Neural cell (in vitro differentiated cells): ENCODE data around the gene SUN1. TPM values are rescaled to one million over a fixed set of nuclear protein-coding genes. Genes with fewer than 3 reads are reported as not detected.

Source experiments
- H2AFZ ChIP-seq: fragments of 200-600, 300-800 bp; sonication (generic), shearing (Covaris generic); 2 replicates; pipeline ENCODE4 v1.6.0; 2014; ENCODE audit warnings: low read depth, mild to moderate bottlenecking, antibody characterized with exemption, low read length, moderate library complexity
- H3F3A ChIP-seq: fragments of 200-600 bp; shearing (Covaris generic); 2 replicates; pipeline ENCODE4 v1.6.1; 2016; ENCODE audit warnings: mild to moderate bottlenecking, moderate library complexity, mixed read lengths, antibody characterized with exemption, low read length; ENCODE audit not compliant: insufficient read depth, poor library complexity, severe bottlenecking
- H3K27ac ChIP-seq: fragments of 200-600, 300-800 bp; sonication (generic), shearing (Covaris generic); 2 replicates; pipeline ENCODE4 v1.5.1; 2014; ENCODE audit warnings: mild to moderate bottlenecking, low read length, moderate library complexity
- H3K27me3 ChIP-seq: fragments of 300-800, 200-600 bp; sonication (generic), shearing (Covaris generic); 2 replicates; pipeline ENCODE4 v1.6.0; 2014; ENCODE audit warnings: mild to moderate bottlenecking, low read depth, low read length, moderate library complexity; ENCODE audit not compliant: insufficient read depth
- H3K36me3 ChIP-seq: fragments of 300-800, 200-600 bp; sonication (generic), shearing (Covaris generic); 2 replicates; pipeline ENCODE4 v1.5.1; 2014; ENCODE audit warnings: mild to moderate bottlenecking, antibody characterized with exemption, low read length, moderate library complexity; ENCODE audit not compliant: insufficient read depth
- H3K4me2 ChIP-seq: fragments of 300-800, 200-600 bp; sonication (generic), shearing (Covaris generic); 2 replicates; pipeline ENCODE4 v1.6.0; 2014; ENCODE audit warnings: mild to moderate bottlenecking, low read length
- H3K4me3 ChIP-seq: fragments of 300-800, 200-600 bp; sonication (generic), shearing (Covaris generic); 2 replicates; pipeline ENCODE4 v1.5.1; 2014; ENCODE audit warnings: mild to moderate bottlenecking, low read length, moderate library complexity
- H3K79me2 ChIP-seq: fragments of 200-600 bp; shearing (Covaris generic); replicated peaks from 2 replicates; pipeline ENCODE4 v1.6.0; 2014; ENCODE audit warnings: mild to moderate bottlenecking, low read length, moderate library complexity; ENCODE audit not compliant: insufficient read depth
- H3K9ac ChIP-seq: fragments of 300-800, 200-600 bp; sonication (generic), shearing (Covaris generic); 2 replicates; pipeline ENCODE4 v1.6.1; 2016; ENCODE audit warnings: mild to moderate bottlenecking, low read length, mixed read lengths
- H3K9me2 ChIP-seq: fragments of 200-600 bp; shearing (Covaris generic); 2 replicates; pipeline ENCODE4 v1.6.1; 2016; ENCODE audit warnings: mild to moderate bottlenecking, low read length, mixed read lengths; ENCODE audit not compliant: insufficient read depth
- H3K9me3 ChIP-seq: fragments of 200-600, 300-800 bp; sonication (generic), shearing (Covaris generic); 2 replicates; pipeline ENCODE4 v1.6.1; 2016; ENCODE audit warnings: mild to moderate bottlenecking, mixed run types, low read length, moderate library complexity, mixed read lengths
- H4K20me1 ChIP-seq: fragments of 200-600 bp; shearing (Covaris generic); 2 replicates; pipeline ENCODE4 v1.6.1; 2016; ENCODE audit warnings: mild to moderate bottlenecking, mixed run types; ENCODE audit not compliant: insufficient read depth
- EP300 ChIP-seq: fragments of 450-650 bp; conservative IDR thresholded peaks from 2 replicates; pipeline ENCODE4 v1.6.1; 2014; ENCODE audit warnings: antibody characterized with exemption, mild to moderate bottlenecking, moderate library complexity; ENCODE audit not compliant: poor library complexity, severe bottlenecking
- EZH2 ChIP-seq: fragments of 200-600, 300-800 bp; shearing (Covaris generic), sonication (generic); IDR thresholded peaks from 2 replicates; pipeline ENCODE4 v1.6.1; 2014; ENCODE audit warnings: antibody characterized with exemption, low read length, borderline replicate concordance, mild to moderate bottlenecking; ENCODE audit not compliant: insufficient read depth, poor library complexity, severe bottlenecking
- MXI1 ChIP-seq: fragments of 450-650 bp; conservative IDR thresholded peaks from 2 replicates; pipeline ENCODE4 v1.6.1; 2014; ENCODE audit warnings: antibody characterized with exemption, mild to moderate bottlenecking; ENCODE audit not compliant: poor library complexity, severe bottlenecking
- POLR2AphosphoS5 ChIP-seq: IDR thresholded peaks from 2 replicates; pipeline ENCODE4 v1.6.1; 2012
- RAD21 ChIP-seq: fragments of 450-650 bp; conservative IDR thresholded peaks from 2 replicates; pipeline ENCODE4 v1.6.1; 2014; ENCODE audit warnings: antibody characterized with exemption, mild to moderate bottlenecking, moderate library complexity
- REST ChIP-seq: IDR thresholded peaks from 2 replicates; pipeline ENCODE4 v1.6.1; 2012; ENCODE audit warnings: borderline replicate concordance
- SMC3 ChIP-seq: fragments of 450-650 bp; conservative IDR thresholded peaks from 2 replicates; pipeline ENCODE4 v1.6.1; 2014; ENCODE audit warnings: antibody characterized with exemption, mild to moderate bottlenecking, moderate library complexity; ENCODE audit not compliant: poor library complexity
- TAF1 ChIP-seq: IDR thresholded peaks from 2 replicates; pipeline ENCODE4 v1.6.1; 2012; ENCODE audit warnings: low read depth
- polyA plus RNA-seq: library from polyadenylated mRNA; depleted of rRNA; stranded (reverse); fragments of >200 nt; gene quantifications from 2 replicates; pipeline ENCODE4 v1.2.3, GENCODE V29; 2014
- TF ChIP-seq, protein P1 (sequence below): fragments of 450-650 bp; IDR thresholded peaks from 2 replicates; pipeline ENCODE4 v1.5.1; 2014; ENCODE audit warnings: antibody characterized with exemption, mild to moderate bottlenecking, moderate library complexity; ENCODE audit not compliant: poor library complexity, severe bottlenecking

SUN1 gene
- polyA plus RNA-seq, 1 donor from 2014 or later, result 309 TPM

DNA sequence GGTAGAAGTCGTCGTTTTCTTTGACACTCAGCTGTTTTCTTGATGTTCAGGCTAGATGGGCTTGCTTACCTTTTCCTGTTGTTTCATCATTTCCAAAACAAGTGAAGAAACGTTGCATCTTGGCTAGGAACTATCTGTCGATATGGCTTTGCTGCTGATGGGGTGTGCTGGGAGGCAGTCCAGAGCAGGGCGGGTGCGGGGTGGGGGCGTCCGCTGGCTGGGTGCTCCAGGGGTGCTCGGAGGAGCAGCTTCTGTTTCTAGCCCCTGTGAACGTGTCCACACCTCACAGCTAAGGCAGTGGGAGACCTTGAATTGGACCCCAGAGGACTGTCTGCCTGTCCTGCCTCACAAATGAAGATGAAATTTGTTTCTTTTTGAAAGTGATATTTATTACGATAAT, 7.6 kb upstream of the SUN1 start:
- Histone ChIP-seq H3F3A (no peaks in the 10 kb centered on the region), H3K4me3 (no peak overlapping the region), H3K4me2 (no peak overlapping the region), H3K9me2 (no peaks in the 10 kb centered on the region), H4K20me1 (no peaks in the 10 kb centered on the region), H3K79me2 (peaks cover 71% of the 10 kb centered on the region), H3K27me3 (no peaks in the 10 kb centered on the region), H2AFZ (no peak overlapping the region), H3K36me3 (no peaks in the 10 kb centered on the region), H3K9ac (no peak overlapping the region), H3K9me3 (no peaks in the 10 kb centered on the region), H3K27ac (no peak overlapping the region)
- TF ChIP-seq EZH2 (no peak), SMC3 (no peak), POLR2AphosphoS5 (no peak), TAF1 (no peak), MXI1 (no peak), EP300 (no peak), RAD21 (no peak), REST (no peak)
- TF ChIP-seq, protein P1, sequence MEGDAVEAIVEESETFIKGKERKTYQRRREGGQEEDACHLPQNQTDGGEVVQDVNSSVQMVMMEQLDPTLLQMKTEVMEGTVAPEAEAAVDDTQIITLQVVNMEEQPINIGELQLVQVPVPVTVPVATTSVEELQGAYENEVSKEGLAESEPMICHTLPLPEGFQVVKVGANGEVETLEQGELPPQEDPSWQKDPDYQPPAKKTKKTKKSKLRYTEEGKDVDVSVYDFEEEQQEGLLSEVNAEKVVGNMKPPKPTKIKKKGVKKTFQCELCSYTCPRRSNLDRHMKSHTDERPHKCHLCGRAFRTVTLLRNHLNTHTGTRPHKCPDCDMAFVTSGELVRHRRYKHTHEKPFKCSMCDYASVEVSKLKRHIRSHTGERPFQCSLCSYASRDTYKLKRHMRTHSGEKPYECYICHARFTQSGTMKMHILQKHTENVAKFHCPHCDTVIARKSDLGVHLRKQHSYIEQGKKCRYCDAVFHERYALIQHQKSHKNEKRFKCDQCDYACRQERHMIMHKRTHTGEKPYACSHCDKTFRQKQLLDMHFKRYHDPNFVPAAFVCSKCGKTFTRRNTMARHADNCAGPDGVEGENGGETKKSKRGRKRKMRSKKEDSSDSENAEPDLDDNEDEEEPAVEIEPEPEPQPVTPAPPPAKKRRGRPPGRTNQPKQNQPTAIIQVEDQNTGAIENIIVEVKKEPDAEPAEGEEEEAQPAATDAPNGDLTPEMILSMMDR, result no peak

- Histone ChIP-seq H3K4me3 (no peak overlapping the region), H3K27ac (no peak overlapping the region), H3F3A (no peaks in the 10 kb centered on the region), H3K9ac (no peak overlapping the region), H3K36me3 (no peaks in the 10 kb centered on the region), H3K9me3 (no peaks in the 10 kb centered on the region), H3K4me2 (no peak overlapping the region), H3K27me3 (no peaks in the 10 kb centered on the region), H2AFZ (no peak overlapping the region), H3K9me2 (no peaks in the 10 kb centered on the region), H4K20me1 (no peaks in the 10 kb centered on the region), H3K79me2 (peaks cover 68% of the 10 kb centered on the region)
- TF ChIP-seq TAF1, result no peak
- no peak for TF ChIP-seq SMC3
Observed at GRCh38 chr7:825386-825785, 6.9 kb upstream of the SUN1 start.
